ENCODE measurements around the gene CROT.

Gene CROT

DNA sequence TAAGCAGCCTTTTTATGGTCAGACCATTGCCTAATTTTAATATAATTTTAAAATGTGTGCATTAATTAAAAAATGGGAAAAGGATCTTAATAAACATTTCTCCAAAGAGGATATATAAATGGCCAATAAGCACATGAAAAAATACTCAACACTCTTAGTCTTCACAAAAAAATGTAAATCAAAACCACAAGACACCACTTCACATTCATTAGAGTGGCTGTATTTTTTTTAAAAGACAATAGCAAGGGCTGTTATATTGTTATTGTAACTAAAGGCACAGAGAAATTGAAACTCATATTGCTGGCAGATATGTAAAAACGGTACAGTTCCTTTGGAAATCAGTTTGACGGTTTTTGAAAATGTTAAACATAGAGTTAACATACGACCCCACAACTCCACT is 3.2 kb upstream of the CROT start:
- no peak for DNase-seq

GRCh38 chr7:87344446-87344845 is 1.0 kb upstream of the CROT start:
- DNase-seq: no peak

DNA sequence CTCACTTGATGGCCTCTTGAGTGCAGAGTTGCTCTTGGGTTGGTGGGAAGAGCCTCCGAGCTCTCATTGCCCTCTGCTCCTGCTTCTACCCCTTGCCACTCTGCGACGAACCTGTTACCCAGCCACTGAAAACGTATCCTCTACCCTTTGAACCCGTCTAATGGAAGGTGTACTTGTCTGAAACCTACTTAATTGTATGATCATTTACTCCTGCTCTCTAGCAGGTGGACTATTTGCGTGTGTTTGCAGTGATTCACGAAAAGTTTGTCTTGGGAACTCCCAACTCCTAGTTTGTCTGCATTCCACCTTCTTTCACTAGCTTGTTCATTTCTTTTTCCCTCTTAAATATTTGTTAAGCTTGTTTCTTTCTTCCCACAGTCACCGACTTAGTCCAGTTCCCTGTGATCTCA is 503 bp downstream of the CROT start:
- no peak for DNase-seq

- no peak for DNase-seq
These were observed 1.7 kb downstream of the CROT start for GRCh38 chr7:87347207-87347606.

- DNase-seq: no peak
These were observed 2.2 kb downstream of the CROT start for GRCh38 chr7:87347664-87348063.

DNA sequence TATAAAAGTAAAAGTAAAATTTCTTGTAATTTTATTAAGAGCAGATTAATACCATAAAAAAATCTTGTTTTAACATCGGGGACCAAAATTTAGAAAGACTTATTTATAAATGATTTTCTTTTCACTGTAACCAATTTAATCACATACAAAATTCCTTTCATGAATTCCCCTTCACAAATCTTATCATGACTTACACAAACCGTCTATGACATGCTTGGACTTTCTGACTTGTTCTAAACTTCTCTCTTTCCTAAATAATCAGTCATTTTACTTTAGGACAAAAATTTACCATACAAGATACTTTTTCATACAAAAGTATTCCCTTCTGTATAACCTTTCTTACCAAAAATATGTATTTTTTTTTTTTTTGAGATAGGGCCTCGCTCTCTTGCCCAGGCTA is 9.3 kb downstream of the CROT start:
- peak; percentile 50 for DNase-seq

- DNase-seq: no peak
These were observed 11.0 kb downstream of the CROT start for GRCh38 chr7:87356448-87356847.

DNA sequence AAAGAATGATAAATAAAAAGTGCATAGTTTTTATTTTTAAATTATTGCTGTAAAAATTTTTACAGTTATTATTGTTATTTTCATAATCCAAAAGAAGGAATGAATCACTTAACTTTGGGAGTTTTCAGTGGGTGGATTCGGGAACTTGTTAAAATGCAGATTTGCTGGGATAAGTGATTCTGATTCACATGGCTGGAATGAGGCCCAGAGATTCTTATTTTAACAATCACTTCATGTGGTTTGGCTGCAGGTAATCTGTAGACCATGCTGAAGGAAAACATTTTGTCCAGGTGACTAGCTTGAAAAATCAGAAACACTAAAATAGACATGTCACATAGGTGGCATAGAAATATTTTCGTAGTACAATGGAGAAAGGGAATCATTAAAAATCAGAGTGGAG is 13.9 kb downstream of the CROT start:
- no peak for DNase-seq

GRCh38 chr7:87361320-87361719 is 15.9 kb downstream of the CROT start:
- no peak for DNase-seq

GRCh38 chr7:87363342-87363741 is 17.9 kb downstream of the CROT start:
- DNase-seq: no peak

DNA sequence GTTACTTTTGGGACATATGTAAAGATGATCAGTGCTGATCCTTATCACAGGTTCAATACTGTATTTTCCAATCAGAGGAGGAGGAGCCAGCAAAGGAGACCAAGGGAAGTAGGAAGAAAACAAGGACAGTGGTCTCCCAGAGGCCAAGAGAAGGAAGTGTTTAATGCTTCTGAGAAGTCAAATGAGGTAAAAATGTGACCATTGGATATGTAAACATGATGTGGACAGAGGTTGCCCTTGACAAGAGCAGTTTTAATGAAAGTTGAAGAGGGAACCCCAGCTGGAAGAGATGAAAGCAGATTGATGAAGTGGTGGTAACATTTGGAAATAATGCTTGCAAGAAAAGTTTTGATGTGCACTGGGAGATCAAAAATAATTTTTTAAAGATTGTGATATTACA is 18.8 kb downstream of the CROT start:
- no peak for DNase-seq

GRCh38 chr7:87369216-87369615 is 23.8 kb downstream of the CROT start:
- DNase-seq: no peak

GRCh38 chr7:87370660-87371180 is 25.3 kb downstream of the CROT start:
- peak; percentile 2 for DNase-seq

GRCh38 chr7:87375662-87376435 is 30.4 kb downstream of the CROT start:
- DNase-seq: no peak

DNA sequence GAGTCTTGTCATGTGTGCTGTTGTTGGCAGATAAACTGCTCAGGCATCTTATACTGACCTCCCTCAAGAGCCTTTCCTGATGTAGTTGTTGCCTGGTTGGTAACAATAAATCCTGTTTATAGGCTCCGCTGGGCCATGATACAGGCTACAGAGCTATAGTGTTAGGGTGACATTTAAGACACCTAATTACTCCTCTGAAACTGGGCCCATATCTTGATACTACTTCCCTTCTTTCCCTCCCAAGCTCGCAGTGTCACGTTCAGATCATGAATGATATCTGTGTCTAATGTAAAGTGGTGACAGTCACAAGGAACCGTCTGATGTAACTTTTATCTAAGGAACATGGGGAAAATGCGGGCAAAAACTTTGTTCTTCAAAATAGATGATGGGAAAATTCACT is 35.4 kb downstream of the CROT start:
- DNase-seq: no peak

DNA sequence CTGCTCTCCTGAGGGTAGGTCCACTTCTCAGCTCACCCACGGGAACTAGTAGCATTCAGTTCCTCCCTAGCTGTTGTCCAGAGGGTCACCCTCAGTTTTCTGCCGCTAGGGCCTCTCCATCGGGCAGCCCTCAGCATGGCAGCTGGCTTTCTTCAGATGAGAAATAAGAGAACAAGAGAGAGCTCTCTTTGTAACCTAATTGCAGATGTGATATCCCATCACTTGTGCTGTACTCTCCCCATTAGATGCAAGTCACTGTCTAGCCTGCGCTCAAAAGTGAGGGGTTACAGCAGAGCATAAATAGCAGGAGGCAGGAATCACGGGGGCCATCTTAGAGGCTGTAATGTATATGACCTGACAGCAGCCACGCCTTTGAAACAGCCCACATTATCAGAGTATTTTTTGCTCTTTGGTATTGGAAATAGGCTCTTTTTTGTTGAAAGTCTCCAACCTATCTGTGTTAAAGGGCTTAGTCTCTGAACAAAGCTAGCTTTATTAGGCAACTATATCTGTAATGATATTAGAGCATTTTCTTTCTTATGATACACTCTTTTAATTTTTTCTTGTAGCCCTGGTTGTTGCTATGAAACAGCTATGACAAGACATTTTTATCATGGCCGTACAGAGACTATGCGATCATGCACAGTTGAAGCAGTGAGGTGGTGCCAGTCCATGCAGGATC is 45.7 kb downstream of the CROT start:
- no peak for DNase-seq

DNA sequence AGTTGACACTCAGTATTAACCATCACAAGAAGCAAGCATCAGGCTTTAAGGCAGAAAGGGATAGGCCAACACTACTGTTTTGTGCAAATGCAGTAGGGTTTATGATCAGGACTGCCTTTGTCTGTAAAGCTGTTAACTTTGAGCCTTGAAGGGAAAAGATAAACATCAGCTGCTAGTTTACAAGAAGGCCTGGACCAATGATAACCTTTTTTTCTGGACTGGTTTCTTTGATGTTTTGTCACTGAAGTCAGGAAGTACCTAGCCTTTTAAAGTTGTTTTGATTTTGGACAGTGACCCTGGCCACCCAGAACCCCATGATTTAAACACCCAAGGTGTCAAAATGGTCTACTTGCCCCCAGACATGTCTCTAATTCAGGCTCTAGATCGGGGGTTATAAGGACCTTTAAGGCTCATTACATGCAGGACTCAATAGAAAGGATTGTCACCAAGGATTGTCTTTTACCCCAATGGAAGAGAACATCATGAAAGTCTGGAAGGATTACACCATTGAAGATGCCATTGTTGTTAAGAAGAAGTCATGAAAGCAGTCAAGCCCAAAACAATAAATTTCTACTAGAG is 50.1 kb downstream of the CROT start:
- no peak for DNase-seq

DNA sequence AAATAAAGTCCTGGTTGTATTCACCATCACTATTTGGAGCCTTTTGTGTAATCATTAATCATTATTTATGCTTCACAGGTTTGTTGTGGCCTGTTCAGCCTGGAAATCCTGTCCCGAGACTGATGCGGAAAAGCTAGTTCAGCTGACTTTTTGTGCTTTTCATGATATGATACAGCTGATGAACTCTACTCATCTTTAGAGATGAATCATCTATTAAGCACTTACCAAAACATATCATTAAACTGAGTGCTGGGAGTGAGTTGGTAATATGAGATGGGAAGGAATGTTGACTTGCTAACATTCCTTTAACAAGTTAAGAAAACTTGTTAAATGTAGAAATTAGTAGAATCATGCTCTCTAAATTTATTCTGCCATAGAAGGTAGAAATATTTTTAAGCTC is 53.0 kb downstream of the CROT start:
- no peak for DNase-seq

DNA sequence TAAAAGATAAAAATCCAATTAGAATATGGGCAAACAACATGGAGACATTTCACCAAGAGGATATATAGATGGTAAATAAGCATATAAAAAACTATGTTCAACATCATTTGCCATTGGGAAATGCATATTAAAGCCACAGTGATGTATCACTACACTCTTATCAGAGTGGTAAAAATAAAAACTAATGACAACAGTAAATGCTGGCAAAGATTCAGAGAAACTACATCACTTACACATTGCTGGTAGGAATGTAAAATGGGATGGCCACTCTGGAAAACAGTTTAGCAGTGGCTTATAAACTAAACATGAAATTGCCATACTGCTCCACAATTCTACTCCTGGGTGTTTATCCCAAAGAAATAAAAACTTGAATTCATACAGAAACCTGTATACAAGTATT is 59.2 kb downstream of the CROT start:
- no peak for DNase-seq

GRCh38 chr7:87411186-87411585 is 65.7 kb downstream of the CROT start:
- DNase-seq: no peak

DNA sequence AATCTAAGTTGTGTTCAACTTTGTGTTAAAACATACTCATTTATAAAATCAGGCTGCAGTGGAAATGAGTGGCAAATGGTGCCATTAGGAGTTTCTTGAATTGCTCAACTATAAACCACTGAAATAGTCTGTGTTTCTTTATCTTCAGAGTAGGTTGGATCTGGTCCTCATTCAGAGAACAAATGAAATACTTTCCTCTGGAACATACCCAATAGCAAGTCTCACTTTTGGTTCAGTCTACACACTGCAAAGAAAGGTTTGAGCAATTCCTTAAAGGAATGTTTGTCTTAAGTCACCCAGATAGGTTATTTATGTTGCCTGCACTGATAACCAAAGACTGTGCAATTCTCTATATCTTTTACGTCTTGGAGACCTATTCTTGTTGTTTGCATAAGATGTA is 67.6 kb downstream of the CROT start:
- no peak for DNase-seq

GRCh38 chr7:87413951-87414793 is 68.7 kb downstream of the CROT start:
- DNase-seq: peak; percentile 84

GRCh38 chr7:87414794-87415188 is 69.3 kb downstream of the CROT start:
- DNase-seq: peak; percentile 27
